Ovary (tissue), 3 donors: ENCODE results near the gene UHRF1.

Experiments used
- EP300 ChIP-seq: sonication (generic); formaldehyde crosslinking; IDR thresholded peaks from one replicate; pipeline ENCODE4 v1.6.1; 2017; ENCODE audit warnings: antibody characterized with exemption
- POLR2A ChIP-seq: fragments of 450-650 bp; IDR thresholded peaks from one replicate; pipeline ENCODE4 v1.6.1; 2017; ENCODE audit warnings: antibody characterized with exemption, mild to moderate bottlenecking, moderate library complexity
- TF ChIP-seq, protein P1 (sequence below), 3 donors: fragments of 450-650 bp in 2 of 3; fragments of 200-600 bp in 1 of 3; IDR thresholded peaks; one replicate each; pipeline versions ENCODE4 v1.5.1 to v1.8.0; 2016 to 2022; ENCODE audit warnings: antibody characterized with exemption in 3 of 3, mild to moderate bottlenecking in 1 of 3
- donor health status: DM: no; HTN: no; CAD: no.

DNA sequence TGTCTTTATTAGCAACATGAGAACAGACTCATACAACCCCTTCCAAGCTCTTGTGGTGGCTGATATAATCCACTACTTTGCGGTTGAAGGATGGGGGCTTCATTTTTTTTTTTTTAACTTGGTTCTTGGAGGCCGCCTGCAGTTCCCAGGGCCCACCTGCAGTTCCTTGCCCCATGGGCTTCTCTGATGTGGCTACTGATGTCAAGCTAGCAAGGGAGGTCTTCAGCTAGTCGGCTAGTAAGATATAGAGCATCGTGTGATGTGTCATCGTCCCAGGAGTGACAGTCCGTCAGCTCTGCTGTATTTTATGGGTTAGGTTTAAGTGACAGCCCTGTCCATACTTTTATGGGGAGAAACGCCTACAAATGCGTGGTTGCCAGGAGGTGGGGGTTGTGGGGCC, 26.1 kb downstream of the UHRF1 start:
- TF ChIP-seq, protein P1, sequence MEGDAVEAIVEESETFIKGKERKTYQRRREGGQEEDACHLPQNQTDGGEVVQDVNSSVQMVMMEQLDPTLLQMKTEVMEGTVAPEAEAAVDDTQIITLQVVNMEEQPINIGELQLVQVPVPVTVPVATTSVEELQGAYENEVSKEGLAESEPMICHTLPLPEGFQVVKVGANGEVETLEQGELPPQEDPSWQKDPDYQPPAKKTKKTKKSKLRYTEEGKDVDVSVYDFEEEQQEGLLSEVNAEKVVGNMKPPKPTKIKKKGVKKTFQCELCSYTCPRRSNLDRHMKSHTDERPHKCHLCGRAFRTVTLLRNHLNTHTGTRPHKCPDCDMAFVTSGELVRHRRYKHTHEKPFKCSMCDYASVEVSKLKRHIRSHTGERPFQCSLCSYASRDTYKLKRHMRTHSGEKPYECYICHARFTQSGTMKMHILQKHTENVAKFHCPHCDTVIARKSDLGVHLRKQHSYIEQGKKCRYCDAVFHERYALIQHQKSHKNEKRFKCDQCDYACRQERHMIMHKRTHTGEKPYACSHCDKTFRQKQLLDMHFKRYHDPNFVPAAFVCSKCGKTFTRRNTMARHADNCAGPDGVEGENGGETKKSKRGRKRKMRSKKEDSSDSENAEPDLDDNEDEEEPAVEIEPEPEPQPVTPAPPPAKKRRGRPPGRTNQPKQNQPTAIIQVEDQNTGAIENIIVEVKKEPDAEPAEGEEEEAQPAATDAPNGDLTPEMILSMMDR (IDR thresholded peaks at IDR 0.05): no peak
- no peak for TF ChIP-seq POLR2A
- TF ChIP-seq EP300: no peak
